Gastrocnemius medialis (tissue), 4 donors: Measurements from ENCODE around the gene NUMB.

ENCODE experiments used
- CTCF ChIP-seq, 5 experiments: fragments of 450-650 bp in 3 of 5; fragments of 200-600 bp in 2 of 5; sonication (generic) in 2 of 5; IDR thresholded peaks in 4 of 5; conservative IDR thresholded peaks in 1 of 5; 1 replicate in 4 of 5; 2 replicates in 1 of 5; pipeline ENCODE4 v1.5.1; 2016 to 2019; ENCODE audit warnings: antibody characterized with exemption in 5 of 5, mild to moderate bottlenecking in 3 of 5, moderate library complexity in 3 of 5
- POLR2A ChIP-seq, 2 donors: fragments of 450-650 bp; IDR thresholded peaks; one replicate each; pipeline ENCODE4 v1.6.1; 2017; ENCODE audit warnings: antibody characterized with exemption in 2 of 2, mild to moderate bottlenecking in 2 of 2, moderate library complexity in 2 of 2

- TF ChIP-seq POLR2A (IDR thresholded peaks at IDR 0.05) (no peak), CTCF (IDR thresholded peaks at IDR 0.05 in 4 of 5, conservative IDR thresholded peaks at IDR 0.05 in 1 of 5) (no peak)
These were observed 13.3 kb upstream of the NUMB start for GRCh38 chr14:73471582-73472184.
